WTC11 (cell line): ENCODE data around the gene KAT6B. TPM values are rescaled to one million over a fixed set of nuclear protein-coding genes. Genes with fewer than 3 reads are reported as not detected.

Experiments
- ATAC-seq: fragments of 200-7000 bp; cut with Tn5 transposase; 2 replicates; pipeline ENCODE4 v1.10.0; 2021; ENCODE audit warnings: mild to moderate bottlenecking, moderate library complexity
- CTCF ChIA-PET: fragments of 300-600 bp; sonication (Branson Sonifier 250); formaldehyde crosslinking; loops from one replicate; lab custom pipeline; 2021; ENCODE audit warnings: antibody characterized with exemption; lab: Charles Lee
- POLR2A ChIA-PET: fragments of 350-600 bp; sonication (Branson Sonifier 250); formaldehyde crosslinking; loops from one replicate; lab custom pipeline; 2021; ENCODE audit warnings: antibody characterized with exemption; lab: Charles Lee
- DNase-seq: peaks from one replicate; pipeline ENCODE4 v3.0.0; 2021; ENCODE audit warnings: low spot score
- H3K27ac Mint-ChIP-seq: 2 replicates; pipeline ENCODE4 v1.8.0; 2021; ENCODE audit warnings: mixed read lengths
- H3K27me3 Mint-ChIP-seq: 2 replicates; pipeline ENCODE4 v1.8.0; 2021; ENCODE audit warnings: low read depth, mild to moderate bottlenecking, moderate library complexity, mixed read lengths
- H3K36me3 Mint-ChIP-seq: 2 replicates; pipeline ENCODE4 v1.8.0; 2021; ENCODE audit warnings: mixed read lengths
- H3K4me1 Mint-ChIP-seq: 2 replicates; pipeline ENCODE4 v1.8.0; 2022; ENCODE audit warnings: mixed read lengths
- H3K4me3 Mint-ChIP-seq: 2 replicates; pipeline ENCODE4 v1.8.0; 2021; ENCODE audit warnings: mild to moderate bottlenecking, moderate library complexity, mixed read lengths
- H3K9me3 Mint-ChIP-seq: 2 replicates; pipeline ENCODE4 v1.8.0; 2021; ENCODE audit warnings: mixed read lengths
- CBFB ChIP-seq: sonication (generic); formaldehyde crosslinking; IDR thresholded peaks from 2 replicates; pipeline ENCODE4 v1.8.1; 2022; ENCODE audit warnings: mild to moderate bottlenecking, low read depth, missing genetic modification reagents
- CDX4 ChIP-seq: fragments of 250-450 bp; sonication (Bioruptor Pico); IDR thresholded peaks from 2 replicates; pipeline ENCODE4 v1.9.0; 2021; ENCODE audit warnings: moderate library complexity, mild to moderate bottlenecking, inconsistent platforms, borderline replicate concordance
- CTCF ChIP-seq: fragments of 200-600 bp; IDR thresholded peaks from 2 replicates; pipeline ENCODE4 v1.8.0; 2022; ENCODE audit warnings: antibody characterized with exemption
- ERG ChIP-seq: fragments of 250-450 bp; sonication (Bioruptor Pico); IDR thresholded peaks from 2 replicates; pipeline ENCODE4 v1.8.0; 2021; ENCODE audit warnings: mild to moderate bottlenecking
- FOXK1 ChIP-seq: sonication (generic); formaldehyde crosslinking; IDR thresholded peaks from 2 replicates; pipeline ENCODE4 v1.8.0; 2022; ENCODE audit warnings: mild to moderate bottlenecking, moderate library complexity, missing genetic modification reagents
- FOXP1 ChIP-seq: sonication (generic); formaldehyde crosslinking; IDR thresholded peaks from 2 replicates; pipeline ENCODE4 v1.8.0; 2022; ENCODE audit warnings: missing genetic modification reagents, mild to moderate bottlenecking, moderate library complexity, borderline replicate concordance
- FOXP4 ChIP-seq: sonication (generic); formaldehyde crosslinking; IDR thresholded peaks from 2 replicates; pipeline ENCODE4 v1.8.0; 2022; ENCODE audit warnings: mild to moderate bottlenecking, missing genetic modification reagents
- GRHL2 ChIP-seq: fragments of 250-450 bp; sonication (Bioruptor Pico); IDR thresholded peaks from 2 replicates; pipeline ENCODE4 v1.8.0; 2022; ENCODE audit warnings: mild to moderate bottlenecking, moderate library complexity; ENCODE audit not compliant: insufficient replicate concordance, severe bottlenecking
- KAT7 ChIP-seq: sonication (generic); formaldehyde crosslinking; IDR thresholded peaks from 2 replicates; pipeline ENCODE4 v1.8.1; 2023; ENCODE audit warnings: missing genetic modification reagents, mild to moderate bottlenecking, borderline replicate concordance
- NFE2L1 ChIP-seq: sonication (generic); formaldehyde crosslinking; IDR thresholded peaks from 2 replicates; pipeline ENCODE4 v1.8.1; 2023; ENCODE audit warnings: missing genetic modification reagents
- PRRX2 ChIP-seq: fragments of 250-450 bp; sonication (Bioruptor Pico); IDR thresholded peaks from 2 replicates; pipeline ENCODE4 v1.8.0; 2021; ENCODE audit warnings: mild to moderate bottlenecking
- RELA ChIP-seq: sonication (generic); formaldehyde crosslinking; IDR thresholded peaks from 2 replicates; pipeline ENCODE4 v1.8.1; 2022; ENCODE audit warnings: missing genetic modification reagents, mild to moderate bottlenecking, borderline replicate concordance
- USF1 ChIP-seq: sonication (generic); formaldehyde crosslinking; IDR thresholded peaks from 2 replicates; pipeline ENCODE4 v1.8.0; 2022; ENCODE audit warnings: mild to moderate bottlenecking, missing genetic modification reagents
- USF2 ChIP-seq: sonication (generic); formaldehyde crosslinking; IDR thresholded peaks from 2 replicates; pipeline ENCODE4 v1.8.1; 2023; ENCODE audit warnings: mild to moderate bottlenecking, missing genetic modification reagents, moderate library complexity
- ZBTB43 ChIP-seq: sonication (generic); formaldehyde crosslinking; IDR thresholded peaks from 2 replicates; pipeline ENCODE4 v1.8.1; 2023; ENCODE audit warnings: mild to moderate bottlenecking, missing genetic modification reagents
- ZNF121 ChIP-seq: sonication (generic); formaldehyde crosslinking; IDR thresholded peaks from 2 replicates; pipeline ENCODE4 v1.8.0; 2023; ENCODE audit warnings: missing genetic modification reagents
- ZNF423 ChIP-seq: fragments of 250-450 bp; sonication (Bioruptor Pico); IDR thresholded peaks from 2 replicates; pipeline ENCODE4 v2.1.2; 2022; ENCODE audit warnings: mild to moderate bottlenecking, moderate library complexity
- ZNF425 ChIP-seq: fragments of 250-450 bp; sonication (Bioruptor Pico); conservative IDR thresholded peaks from 2 replicates; pipeline ENCODE4 v1.9.0; 2021; ENCODE audit warnings: mild to moderate bottlenecking
- ZNF532 ChIP-seq: fragments of 250-450 bp; sonication (Bioruptor Pico); IDR thresholded peaks from 2 replicates; pipeline ENCODE4 v1.9.0; 2021; ENCODE audit warnings: mild to moderate bottlenecking, borderline replicate concordance
- total RNA-seq: library from RNA; stranded (reverse); gene quantifications from 3 replicates; pipeline ENCODE4 v1.2.3, GENCODE V29; 2021

The KAT6B gene
- total RNA-seq, 1 experiment from 2014 or later: 18.5 TPM

- DNase-seq (no peak), ATAC-seq (no peak)
- peaks cover 16% of the 10 kb centered on the region for H3K4me1 Mint-ChIP-seq
- POLR2A ChIA-PET: no interaction called here
- no peaks in the 10 kb centered on the region for H3K27me3 Mint-ChIP-seq
- no peak overlapping the region for H3K27ac Mint-ChIP-seq
- CTCF ChIA-PET: no interaction called here
- no peak overlapping the region for H3K4me3 Mint-ChIP-seq
- H3K36me3 Mint-ChIP-seq: peaks cover 25% of the 10 kb centered on the region
- H3K9me3 Mint-ChIP-seq: peaks cover 9% of the 10 kb centered on the region
- TF ChIP-seq PRRX2 (CRISPR knock-in tag): no peak
- TF ChIP-seq ZBTB43 (CRISPR knock-in tag): no peak
- TF ChIP-seq KAT7: no peak
- no peak for TF ChIP-seq FOXK1 (CRISPR knock-in tag)
- TF ChIP-seq CDX4: no peak
- TF ChIP-seq ZNF532: no peak
- no peak for TF ChIP-seq FOXP1
- no peak for TF ChIP-seq NFE2L1
- TF ChIP-seq GRHL2 (CRISPR knock-in tag): no peak
- TF ChIP-seq ZNF423: no peak
- TF ChIP-seq RELA (CRISPR knock-in tag): no peak
- TF ChIP-seq CBFB (CRISPR knock-in tag): no peak
- TF ChIP-seq USF1 (CRISPR knock-in tag): no peak
- TF ChIP-seq USF2: no peak
- no peak for TF ChIP-seq FOXP4 (CRISPR knock-in tag)
- TF ChIP-seq ZNF121: no peak
- no peak for TF ChIP-seq ZNF425 (CRISPR knock-in tag)
- TF ChIP-seq ERG (CRISPR knock-in tag): no peak
- TF ChIP-seq CTCF: no peak
Observed at GRCh38 chr10:74839708-74840107, 13.3 kb downstream of the KAT6B start.
